CD4-positive, CD25-positive, alpha-beta regulatory T cell (primary cell): Measurements from ENCODE around the gene CRTC1. TPM values are rescaled to one million over a fixed set of nuclear protein-coding genes. Genes with fewer than 3 reads are reported as not detected.

Source experiments
- ATAC-seq, 2 donors: fragments of 150-1000 bp; cut with Tn5 transposase; one replicate each; pipeline ENCODE4 v1.10.0; 2021; ENCODE audit warnings: low read depth in 2 of 2, moderate number of reproducible peaks in 2 of 2, moderate library complexity in 1 of 2
- DNase-seq, 3 donors: peaks; one replicate each; pipeline versions ENCODE4 v3.0.0 to v3.0.0-alpha.2; 2012 to 2022; ENCODE audit warnings: mixed read lengths in 1 of 3
- H3K27ac ChIP-seq: one replicate; pipeline ENCODE4 v1.7.0; 2013; ENCODE audit warnings: mild to moderate bottlenecking, low read length; ENCODE audit not compliant: insufficient read depth, poor library complexity, severe bottlenecking
- H3K27me3 ChIP-seq: one replicate; pipeline ENCODE4 v1.7.0; 2013; ENCODE audit warnings: low read length; ENCODE audit not compliant: control insufficient read depth, insufficient read depth
- H3K36me3 ChIP-seq: one replicate; pipeline ENCODE4 v1.7.0; 2013; ENCODE audit warnings: mild to moderate bottlenecking, low read length, moderate library complexity; ENCODE audit not compliant: control insufficient read depth, insufficient read depth
- H3K4me1 ChIP-seq: 2 replicates; pipeline ENCODE4 v1.7.0; 2013; ENCODE audit warnings: mild to moderate bottlenecking, low read length; ENCODE audit not compliant: insufficient read depth, control insufficient read depth, poor library complexity, severe bottlenecking
- H3K4me3 ChIP-seq: one replicate; pipeline ENCODE4 v1.7.0; 2013; ENCODE audit warnings: low read depth, mild to moderate bottlenecking, low read length, moderate library complexity
- H3K9me3 ChIP-seq, 2 experiments: 1 replicate in 1 of 2; 2 replicates in 1 of 2; pipeline ENCODE4 v1.7.0; 2013; ENCODE audit warnings: low read length in 2 of 2, mild to moderate bottlenecking in 1 of 2, moderate library complexity in 1 of 2; ENCODE audit not compliant: control insufficient read depth in 2 of 2
- H3K27ac Mint-ChIP-seq, 3 donors: one replicate each; pipeline ENCODE4 v1.8.0; 2020 to 2022; ENCODE audit warnings: mild to moderate bottlenecking in 3 of 3, mixed read lengths in 3 of 3, moderate library complexity in 2 of 3
- H3K27me3 Mint-ChIP-seq: one replicate; pipeline ENCODE4 v1.8.0; 2022; ENCODE audit warnings: mild to moderate bottlenecking, mixed read lengths
- H3K36me3 Mint-ChIP-seq: one replicate; pipeline ENCODE4 v1.8.0; 2020; ENCODE audit warnings: mixed read lengths
- H3K4me1 Mint-ChIP-seq, 4 donors: one replicate each; pipeline ENCODE4 v1.8.0; 2020 to 2022; ENCODE audit warnings: mixed read lengths in 4 of 4, mild to moderate bottlenecking in 1 of 4
- H3K4me3 Mint-ChIP-seq, 4 donors: one replicate each; pipeline ENCODE4 v1.8.0; 2020 to 2022; ENCODE audit warnings: mild to moderate bottlenecking in 4 of 4, mixed read lengths in 4 of 4, moderate library complexity in 3 of 4
- H3K9me3 Mint-ChIP-seq, 7 donors: one replicate each; pipeline ENCODE4 v1.8.0; 2020 to 2022; ENCODE audit warnings: mixed read lengths in 7 of 7, mild to moderate bottlenecking in 3 of 7, moderate library complexity in 2 of 7
- polyA plus RNA-seq, 4 donors: library from polyadenylated mRNA; unstranded; fragments of 300-500 nt; fragmentation: Illumina TruSeq; gene quantifications; one replicate each; pipeline ENCODE4 v1.2.3, GENCODE V29; 2021
- total RNA-seq: library from RNA; stranded (reverse); gene quantifications from one replicate; pipeline ENCODE4 v1.2.3, GENCODE V29; 2022

The CRTC1 gene
- total and polyA plus RNA-seq, 5 donors from 2014 or later: 0.47 to 20.2 (median 1.1) TPM

DNA sequence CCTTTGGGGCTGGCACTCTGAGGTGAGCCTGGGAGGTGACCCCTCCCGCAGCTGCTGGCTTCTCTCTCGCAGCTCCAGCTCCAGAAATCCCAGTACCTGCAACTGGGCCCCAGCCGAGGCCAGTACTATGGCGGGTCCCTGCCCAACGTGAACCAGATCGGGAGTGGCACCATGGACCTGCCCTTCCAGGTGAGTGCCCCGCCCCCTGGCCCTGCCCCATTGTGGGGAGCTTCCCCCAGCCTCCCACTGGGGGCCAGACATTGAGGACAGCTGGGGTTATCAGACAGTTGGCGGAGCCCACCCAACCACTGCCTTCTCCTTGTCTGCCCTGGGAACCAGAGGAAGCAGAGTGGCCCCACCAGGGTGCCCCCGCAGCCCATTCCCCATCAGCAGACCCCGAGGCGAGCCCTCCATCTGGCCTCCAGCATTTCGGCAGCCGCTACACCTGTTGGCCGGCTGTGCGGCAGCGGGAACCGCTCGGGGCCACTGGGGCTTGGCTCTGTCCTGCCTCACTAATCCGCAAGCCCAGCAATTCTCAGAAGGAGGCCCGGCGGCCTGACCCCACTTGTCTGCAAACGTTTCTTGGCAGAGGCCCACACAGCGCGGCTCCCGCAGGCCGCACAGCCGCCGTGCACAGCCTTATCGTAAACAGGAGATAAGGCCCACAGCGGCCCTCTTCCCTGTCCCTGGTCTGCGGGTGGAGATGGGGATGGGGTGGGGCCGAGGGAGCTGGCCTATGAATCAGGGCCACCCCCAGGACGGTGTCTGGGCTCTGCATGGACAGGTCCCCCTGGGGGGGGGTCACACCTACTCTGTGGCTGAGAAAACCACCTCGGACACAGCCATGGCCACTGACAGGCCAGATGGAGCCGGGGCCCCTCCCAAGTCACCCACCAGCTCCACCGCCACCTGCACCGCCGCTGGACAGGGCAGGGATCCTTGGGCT, 59.6 kb downstream of the CRTC1 start:
- Mint-ChIP-seq H3K27ac (no peak overlapping the region), H3K4me1 (no peaks in the 10 kb centered on the region), H3K36me3 (no peaks in the 10 kb centered on the region), H3K27me3 (no peaks in the 10 kb centered on the region), H3K4me3 (no peak overlapping the region), H3K9me3 (peaks cover 0 to 1% (median 0%) of the 10 kb centered on the region in 7 donors)
- Histone ChIP-seq H3K27me3 (no peaks in the 10 kb centered on the region), H3K36me3 (no peaks in the 10 kb centered on the region), H3K4me3 (no peak overlapping the region), H3K27ac (no peak overlapping the region), H3K4me1 (no peaks in the 10 kb centered on the region), H3K9me3 (no peaks in the 10 kb centered on the region)
- ATAC-seq (no peak), DNase-seq (no peak)

DNA sequence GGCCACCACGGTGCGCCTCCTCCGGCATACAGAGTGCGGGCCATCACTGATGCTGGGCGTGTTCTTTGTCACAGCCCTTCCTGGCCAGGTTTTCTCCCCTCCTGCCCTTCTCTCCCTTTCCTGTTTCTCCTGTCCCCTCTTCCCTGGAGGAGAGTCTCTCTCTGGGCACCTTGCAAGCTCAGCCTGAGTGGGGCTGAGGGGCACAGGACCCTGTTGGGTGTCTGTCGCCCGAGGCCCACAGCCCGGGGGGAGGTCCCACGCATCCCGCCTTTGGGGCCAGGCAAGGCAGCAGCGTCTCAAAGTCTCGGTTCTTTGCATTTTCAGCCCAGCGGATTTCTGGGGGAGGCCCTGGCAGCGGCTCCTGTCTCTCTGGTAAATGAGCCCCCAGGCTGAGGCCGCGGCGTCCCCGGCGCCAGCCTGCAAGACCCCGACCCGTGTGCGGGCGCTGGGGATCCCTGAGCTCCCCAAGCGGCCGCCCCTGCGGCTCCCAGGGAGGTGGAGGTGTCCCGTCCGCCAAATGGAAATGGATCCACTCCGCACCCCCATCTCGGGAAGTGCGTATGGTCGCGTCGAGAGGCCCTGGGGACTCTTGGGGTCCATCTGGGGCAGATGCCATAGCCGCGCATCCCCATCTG, 60.4 kb downstream of the CRTC1 start:
- no peaks in the 10 kb centered on the region for H3K27me3 ChIP-seq
- Mint-ChIP-seq H3K4me3 (no peak overlapping the region), H3K4me1 (no peaks in the 10 kb centered on the region), H3K9me3 (no peaks in the 10 kb centered on the region), H3K27ac (no peak overlapping the region), H3K27me3 (no peaks in the 10 kb centered on the region), H3K36me3 (no peaks in the 10 kb centered on the region)
- H3K4me1 ChIP-seq: no peaks in the 10 kb centered on the region
- no peak for ATAC-seq
- H3K27ac ChIP-seq: no peak overlapping the region
- no peaks in the 10 kb centered on the region for H3K36me3 ChIP-seq
- no peaks in the 10 kb centered on the region for H3K9me3 ChIP-seq
- no peak overlapping the region for H3K4me3 ChIP-seq
- no peak for DNase-seq

DNA sequence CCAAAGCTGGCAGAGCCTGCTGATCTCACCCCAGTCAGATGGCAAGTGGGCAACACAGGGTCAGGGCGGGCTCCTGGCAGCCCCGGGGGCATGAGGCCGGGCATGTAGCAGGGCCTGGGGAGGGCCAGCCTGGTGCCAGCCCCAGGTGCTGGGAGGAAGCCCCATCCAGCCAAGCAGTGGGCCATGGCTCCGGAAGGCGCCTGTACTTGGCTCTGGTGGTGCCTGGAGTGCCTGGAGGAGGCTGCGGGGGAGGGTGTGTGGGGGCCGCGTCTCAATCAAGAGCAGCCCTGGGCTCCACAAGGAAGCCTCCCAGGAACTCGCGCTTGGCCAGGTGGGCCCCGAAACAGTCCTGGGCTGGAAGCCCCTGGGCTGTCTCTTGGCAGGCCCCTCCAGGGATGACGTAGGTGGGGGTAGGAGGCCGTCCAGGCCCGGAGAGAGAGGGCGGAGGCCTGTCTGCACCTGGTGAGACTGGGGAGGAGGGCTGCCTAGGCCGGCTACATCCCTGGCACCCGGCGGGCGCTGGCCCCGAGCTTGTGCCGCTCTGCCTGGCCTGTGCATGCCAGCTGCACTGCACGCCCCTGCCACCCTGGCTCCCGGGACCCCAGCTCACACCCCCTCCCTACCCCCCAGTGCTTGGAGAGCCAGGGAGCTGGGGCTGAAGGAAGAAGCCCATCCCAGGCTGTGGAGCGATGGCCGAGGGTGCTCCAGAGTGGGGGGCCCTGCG, 61.7 kb downstream of the CRTC1 start:
- Histone ChIP-seq H3K9me3 (no peaks in the 10 kb centered on the region), H3K4me3 (no peak overlapping the region), H3K27ac (no peak overlapping the region), H3K27me3 (no peaks in the 10 kb centered on the region), H3K4me1 (no peaks in the 10 kb centered on the region), H3K36me3 (no peaks in the 10 kb centered on the region)
- no peak for ATAC-seq
- peaks cover under 1% of the 10 kb centered on the region for H3K36me3 Mint-ChIP-seq
- no peaks in the 10 kb centered on the region for H3K4me1 Mint-ChIP-seq
- DNase-seq: no peak
- no peaks in the 10 kb centered on the region for H3K27me3 Mint-ChIP-seq
- no peaks in the 10 kb centered on the region for H3K9me3 Mint-ChIP-seq
- H3K4me3 Mint-ChIP-seq: no peak overlapping the region
- no peak overlapping the region for H3K27ac Mint-ChIP-seq

DNA sequence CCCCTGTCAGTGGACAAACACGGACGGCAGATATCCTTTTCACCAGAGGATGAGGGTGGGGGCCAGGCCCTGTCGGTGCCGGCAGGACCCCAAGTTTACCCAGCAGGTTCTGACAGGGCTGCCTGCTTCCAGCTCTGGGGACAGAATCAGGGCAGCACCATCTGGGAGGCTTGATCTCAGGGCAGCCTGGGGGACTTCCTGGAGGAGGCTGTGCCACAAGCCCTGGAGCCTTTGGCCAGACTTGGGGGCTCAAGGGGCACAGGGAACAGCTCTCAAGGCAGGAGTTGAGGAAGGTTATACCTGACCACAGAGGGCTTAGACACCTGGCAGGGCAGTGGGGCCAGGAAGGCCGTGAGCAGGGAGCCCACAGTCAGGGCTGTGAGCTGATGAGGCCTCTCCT, 62.5 kb downstream of the CRTC1 start:
- Histone ChIP-seq H3K36me3 (no peaks in the 10 kb centered on the region), H3K4me1 (no peaks in the 10 kb centered on the region), H3K9me3 (no peaks in the 10 kb centered on the region), H3K27ac (no peak overlapping the region), H3K4me3 (no peak overlapping the region), H3K27me3 (no peaks in the 10 kb centered on the region)
- Mint-ChIP-seq H3K4me3 (no peak overlapping the region), H3K27ac (no peak overlapping the region), H3K27me3 (no peaks in the 10 kb centered on the region), H3K4me1 (no peaks in the 10 kb centered on the region), H3K9me3 (no peaks in the 10 kb centered on the region), H3K36me3 (peaks cover 5% of the 10 kb centered on the region)
- no peak for ATAC-seq
- DNase-seq: no peak

DNA sequence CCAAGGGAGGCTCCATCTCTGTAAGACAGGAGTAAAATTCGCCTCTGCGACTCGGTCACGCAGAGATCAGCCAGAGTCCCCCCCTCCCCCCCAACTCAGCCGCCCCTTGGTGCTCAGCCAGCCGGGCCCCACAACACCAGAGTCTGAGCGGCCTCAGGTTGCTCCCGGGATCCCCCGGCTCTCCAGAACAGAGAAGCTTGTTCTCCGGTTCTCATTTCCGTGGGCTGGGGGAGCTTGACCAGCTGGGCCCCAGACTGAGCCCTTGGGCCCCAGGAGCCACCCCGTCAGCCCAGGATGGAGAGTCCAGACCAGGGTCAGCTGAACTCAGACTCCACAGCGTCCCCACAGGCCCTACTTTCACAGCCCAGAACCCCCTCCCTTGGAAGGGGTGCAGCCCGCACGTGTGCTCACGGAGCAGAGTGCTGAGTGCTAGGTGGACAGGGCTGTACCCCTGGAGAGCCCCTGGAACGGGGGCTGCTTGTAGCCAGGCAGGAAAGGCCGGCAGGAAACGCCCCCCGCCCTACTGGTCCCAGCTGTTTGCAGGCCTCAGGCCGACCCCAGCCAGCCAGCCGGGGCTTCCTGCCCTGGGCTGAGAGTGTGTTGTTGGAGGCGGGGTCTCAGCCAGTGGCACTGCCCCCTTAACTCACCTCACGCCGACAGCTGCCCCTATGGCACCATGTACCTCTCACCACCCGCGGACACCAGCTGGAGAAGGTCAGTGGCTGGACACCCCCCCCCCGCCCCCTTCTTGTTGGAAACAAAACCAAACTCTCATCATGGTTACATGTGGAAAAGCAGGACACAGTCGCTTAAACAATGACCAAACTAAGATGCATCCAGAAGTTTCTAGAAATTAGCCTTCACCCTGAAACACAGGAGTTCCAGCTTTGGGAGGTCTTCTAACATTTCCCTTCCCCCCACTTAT, 63.2 kb downstream of the CRTC1 start:
- H3K4me1 Mint-ChIP-seq: no peaks in the 10 kb centered on the region
- no peaks in the 10 kb centered on the region for H3K27me3 ChIP-seq
- no peaks in the 10 kb centered on the region for H3K36me3 ChIP-seq
- H3K4me1 ChIP-seq: no peaks in the 10 kb centered on the region
- no peaks in the 10 kb centered on the region for H3K27me3 Mint-ChIP-seq
- no peak overlapping the region for H3K4me3 ChIP-seq
- ATAC-seq: no peak
- no peaks in the 10 kb centered on the region for H3K9me3 Mint-ChIP-seq
- H3K27ac Mint-ChIP-seq: no peak overlapping the region
- no peak for DNase-seq
- H3K36me3 Mint-ChIP-seq: peaks cover 8% of the 10 kb centered on the region
- no peaks in the 10 kb centered on the region for H3K9me3 ChIP-seq
- H3K27ac ChIP-seq: no peak overlapping the region
- no peak overlapping the region for H3K4me3 Mint-ChIP-seq

DNA sequence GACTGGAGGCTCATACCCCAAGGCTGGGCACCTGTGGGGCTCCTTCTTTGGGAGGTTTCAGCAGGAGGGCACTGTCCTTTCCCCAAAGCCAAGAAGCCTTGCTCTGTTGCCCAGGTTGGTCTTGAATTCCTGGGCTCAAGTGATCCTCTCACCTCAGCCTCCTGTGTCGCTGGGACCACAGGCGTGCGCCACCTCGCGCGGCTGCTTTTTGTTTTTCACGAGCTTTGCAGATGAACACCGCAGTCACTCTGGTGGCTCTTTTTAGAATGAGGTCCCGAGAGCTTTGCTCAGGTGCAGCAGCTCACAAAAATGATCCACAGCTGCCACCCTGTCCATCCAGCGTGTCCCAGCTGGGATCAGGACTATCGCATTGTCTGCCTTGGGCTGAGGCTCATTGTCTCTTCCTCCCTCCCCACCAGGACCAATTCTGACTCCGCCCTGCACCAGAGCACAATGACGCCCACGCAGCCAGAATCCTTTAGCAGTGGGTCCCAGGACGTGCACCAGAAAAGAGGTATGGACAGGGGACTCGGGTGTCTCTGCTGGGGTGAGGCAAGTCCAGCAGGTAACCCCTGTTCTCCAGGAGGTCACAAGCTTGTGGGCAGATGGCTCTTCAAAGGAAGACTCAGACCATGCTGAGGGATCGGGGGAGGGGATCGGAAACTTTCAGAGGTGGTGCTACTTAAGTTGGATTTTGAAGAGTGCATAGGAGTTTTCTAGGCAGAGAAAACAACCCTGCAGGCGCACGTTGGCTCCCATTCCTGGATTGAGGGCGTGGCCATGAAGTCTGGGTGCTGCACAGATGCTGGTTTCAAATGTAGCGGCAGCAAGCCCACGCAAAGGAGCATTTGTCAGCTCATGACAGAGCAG, 66.1 kb downstream of the CRTC1 start:
- DNase-seq (no peak), ATAC-seq (no peak)
- Histone ChIP-seq H3K27me3 (no peaks in the 10 kb centered on the region), H3K4me1 (no peaks in the 10 kb centered on the region), H3K36me3 (peaks cover 4% of the 10 kb centered on the region), H3K27ac (no peak overlapping the region), H3K4me3 (no peak overlapping the region), H3K9me3 (no peaks in the 10 kb centered on the region)
- Mint-ChIP-seq H3K4me1 (peaks cover 0 to 4% (median 0%) of the 10 kb centered on the region in 4 donors), H3K4me3 (no peak overlapping the region), H3K27ac (no peak overlapping the region), H3K36me3 (peaks cover 17% of the 10 kb centered on the region), H3K27me3 (no peaks in the 10 kb centered on the region), H3K9me3 (no peaks in the 10 kb centered on the region)
